OCI-LY7 (cell line): ENCODE data around the gene CPLX4. TPM values are rescaled to one million over a fixed set of nuclear protein-coding genes. Genes with fewer than 3 reads are reported as not detected.

Experiments used
- BruUV-seq: library from RNA; stranded (reverse); fragments of 400-500 nt; replicated peaks from 2 replicates; lab custom pipeline; 2021; lab: Mats Ljungman, UMichigan
- CTCF ChIA-PET: fragments of 300-600 bp; sonication (Branson Sonifier 250); formaldehyde crosslinking; loops from one replicate; lab custom pipeline; 2022; ENCODE audit warnings: antibody characterized with exemption; ENCODE audit not compliant: unreplicated experiment; lab: Charles Lee
- POLR2A ChIA-PET: fragments of 300-600 bp; sonication (Branson Sonifier 250); formaldehyde crosslinking; loops from one replicate; lab custom pipeline; 2022; ENCODE audit warnings: antibody characterized with exemption; lab: Charles Lee
- DNase-seq: peaks from one replicate; pipeline ENCODE4 v3.0.0-alpha.2; 2015; ENCODE audit warnings: low spot score
- H2AFZ ChIP-seq: fragments of 200-600 bp; sonication (generic), shearing (Covaris generic); 2 replicates; pipeline ENCODE4 v1.6.1; 2014; ENCODE audit warnings: mild to moderate bottlenecking, antibody characterized with exemption, low read length, moderate library complexity
- H3K27ac ChIP-seq: fragments of 200-600 bp; sonication (generic); 2 replicates; pipeline ENCODE4 v1.5.1; 2014; ENCODE audit warnings: mixed run types, low read depth, mild to moderate bottlenecking, moderate library complexity, low read length, inconsistent platforms; ENCODE audit not compliant: poor library complexity, severe bottlenecking
- H3K36me3 ChIP-seq: fragments of 200-600 bp; sonication (generic); 2 replicates; pipeline ENCODE4 v1.6.1; 2014; ENCODE audit warnings: mild to moderate bottlenecking, antibody characterized with exemption, low read length, moderate library complexity, mixed read lengths; ENCODE audit not compliant: insufficient read depth
- H3K4me1 ChIP-seq: fragments of 200-600 bp; sonication (generic); 2 replicates; pipeline ENCODE4 v1.5.1; 2014; ENCODE audit warnings: mild to moderate bottlenecking, low read length; ENCODE audit not compliant: insufficient read depth, poor library complexity, severe bottlenecking
- H3K4me2 ChIP-seq: fragments of 200-600 bp; sonication (generic); 2 replicates; pipeline ENCODE4 v1.6.1; 2014; ENCODE audit warnings: mild to moderate bottlenecking, low read length
- H3K4me3 ChIP-seq: fragments of 200-600 bp; sonication (generic); 2 replicates; pipeline ENCODE4 v1.5.1; 2014; ENCODE audit warnings: mild to moderate bottlenecking, low read depth, low read length; ENCODE audit not compliant: poor library complexity, severe bottlenecking
- H3K79me2 ChIP-seq: fragments of 200-600 bp; sonication (generic); 2 replicates; pipeline ENCODE4 v1.6.1; 2016; ENCODE audit warnings: low read depth, mild to moderate bottlenecking, low read length, moderate library complexity, mixed read lengths; ENCODE audit not compliant: insufficient read depth
- H3K9me2 ChIP-seq: fragments of 200-600 bp; sonication (generic); 2 replicates; pipeline ENCODE4 v1.6.1; 2016; ENCODE audit warnings: mild to moderate bottlenecking, low read length, mixed read lengths; ENCODE audit not compliant: insufficient read depth
- H3K9me3 ChIP-seq: fragments of 200-600 bp; sonication (generic); 2 replicates; pipeline ENCODE4 v1.6.1; 2014; ENCODE audit warnings: mild to moderate bottlenecking, mixed run types, low read length, mixed read lengths
- H4K20me1 ChIP-seq: fragments of 200-600 bp; sonication (generic); 2 replicates; pipeline ENCODE4 v1.6.1; 2014; ENCODE audit warnings: mild to moderate bottlenecking, antibody characterized with exemption, low read length, moderate library complexity, mixed read lengths; ENCODE audit not compliant: insufficient read depth
- EZH2phosphoT487 ChIP-seq: fragments of 200-600 bp; sonication (generic); IDR thresholded peaks from 2 replicates; pipeline ENCODE4 v1.6.1; 2018; ENCODE audit warnings: low read depth, borderline replicate concordance, mild to moderate bottlenecking, mixed run types, antibody characterized with exemption, low read length, moderate library complexity, mixed read lengths
- intact Hi-C: fragments of 100-400 bp; cut with micrococcal nuclease; formaldehyde crosslinking; loops from one replicate; pipeline ENCODE4 v1.10.0; 2022; ENCODE audit not compliant: unreplicated experiment
- total RNA-seq, 2 experiments: library from RNA; depleted of rRNA in 1 of 2; stranded (reverse); fragments of >200 nt in 1 of 2; shearing (Covaris generic) in 1 of 2; gene quantifications; 2 replicates each; pipeline ENCODE4 v1.2.3, GENCODE V29; 2014 to 2022
- TF ChIP-seq, protein P1 (sequence below): fragments of 200-600 bp; sonication (generic); conservative IDR thresholded peaks from 2 replicates; pipeline ENCODE4 v1.5.1; 2014; ENCODE audit warnings: mild to moderate bottlenecking, antibody characterized with exemption, low read length, moderate library complexity, mixed read lengths

The CPLX4 gene
- total RNA-seq, 2 experiments from 2014 or later: not detected

DNA sequence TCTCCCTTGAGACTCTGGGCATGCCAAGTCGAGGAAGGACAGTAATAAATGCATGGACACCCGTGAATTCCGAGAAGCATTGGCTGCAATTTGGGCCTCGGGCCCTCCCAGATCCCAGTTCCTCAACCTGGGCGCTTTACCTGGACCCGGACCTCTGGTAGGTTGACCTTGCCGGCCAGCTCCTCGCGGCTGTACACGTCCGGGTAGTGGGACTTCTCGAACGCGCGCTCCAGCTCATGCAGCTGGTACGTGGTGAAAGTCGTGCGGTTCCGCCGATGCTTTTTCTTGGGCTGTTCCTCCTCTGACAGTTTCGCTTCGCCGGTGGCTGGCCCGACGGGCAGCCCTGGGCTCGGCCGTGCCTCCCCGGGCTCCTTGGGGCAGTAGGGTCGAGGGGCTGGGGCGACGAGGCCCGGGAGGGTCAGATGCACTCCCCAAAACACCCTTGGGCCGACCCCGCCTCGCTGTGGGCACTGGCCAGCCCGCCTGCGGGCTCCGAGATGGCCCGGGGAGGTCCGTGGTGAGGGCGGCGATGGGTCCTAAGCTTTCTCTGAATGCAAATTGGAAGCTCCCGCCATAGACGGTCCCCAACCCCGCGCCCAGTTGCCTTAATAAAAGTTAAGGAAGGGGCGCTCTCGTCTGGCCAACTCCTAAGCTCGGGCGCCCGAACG is 46.1 kb downstream of the CPLX4 start:
- Histone ChIP-seq H2AFZ (no peak overlapping the region), H3K9me2 (no peaks in the 10 kb centered on the region), H3K79me2 (no peaks in the 10 kb centered on the region), H3K27ac (no peak overlapping the region), H3K36me3 (no peaks in the 10 kb centered on the region), H3K9me3 (no peaks in the 10 kb centered on the region), H3K4me3 (no peak overlapping the region), H3K4me2 (no peak overlapping the region), H4K20me1 (no peaks in the 10 kb centered on the region), H3K4me1 (no peaks in the 10 kb centered on the region)
- POLR2A ChIA-PET: no interaction called here
- no TSS peak for BruUV-seq
- no peak for DNase-seq
- intact Hi-C loops: no loop called here
- TF ChIP-seq, protein P1, sequence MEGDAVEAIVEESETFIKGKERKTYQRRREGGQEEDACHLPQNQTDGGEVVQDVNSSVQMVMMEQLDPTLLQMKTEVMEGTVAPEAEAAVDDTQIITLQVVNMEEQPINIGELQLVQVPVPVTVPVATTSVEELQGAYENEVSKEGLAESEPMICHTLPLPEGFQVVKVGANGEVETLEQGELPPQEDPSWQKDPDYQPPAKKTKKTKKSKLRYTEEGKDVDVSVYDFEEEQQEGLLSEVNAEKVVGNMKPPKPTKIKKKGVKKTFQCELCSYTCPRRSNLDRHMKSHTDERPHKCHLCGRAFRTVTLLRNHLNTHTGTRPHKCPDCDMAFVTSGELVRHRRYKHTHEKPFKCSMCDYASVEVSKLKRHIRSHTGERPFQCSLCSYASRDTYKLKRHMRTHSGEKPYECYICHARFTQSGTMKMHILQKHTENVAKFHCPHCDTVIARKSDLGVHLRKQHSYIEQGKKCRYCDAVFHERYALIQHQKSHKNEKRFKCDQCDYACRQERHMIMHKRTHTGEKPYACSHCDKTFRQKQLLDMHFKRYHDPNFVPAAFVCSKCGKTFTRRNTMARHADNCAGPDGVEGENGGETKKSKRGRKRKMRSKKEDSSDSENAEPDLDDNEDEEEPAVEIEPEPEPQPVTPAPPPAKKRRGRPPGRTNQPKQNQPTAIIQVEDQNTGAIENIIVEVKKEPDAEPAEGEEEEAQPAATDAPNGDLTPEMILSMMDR: no peak
- no peak for TF ChIP-seq EZH2phosphoT487
- CTCF ChIA-PET: no interaction called here

DNA sequence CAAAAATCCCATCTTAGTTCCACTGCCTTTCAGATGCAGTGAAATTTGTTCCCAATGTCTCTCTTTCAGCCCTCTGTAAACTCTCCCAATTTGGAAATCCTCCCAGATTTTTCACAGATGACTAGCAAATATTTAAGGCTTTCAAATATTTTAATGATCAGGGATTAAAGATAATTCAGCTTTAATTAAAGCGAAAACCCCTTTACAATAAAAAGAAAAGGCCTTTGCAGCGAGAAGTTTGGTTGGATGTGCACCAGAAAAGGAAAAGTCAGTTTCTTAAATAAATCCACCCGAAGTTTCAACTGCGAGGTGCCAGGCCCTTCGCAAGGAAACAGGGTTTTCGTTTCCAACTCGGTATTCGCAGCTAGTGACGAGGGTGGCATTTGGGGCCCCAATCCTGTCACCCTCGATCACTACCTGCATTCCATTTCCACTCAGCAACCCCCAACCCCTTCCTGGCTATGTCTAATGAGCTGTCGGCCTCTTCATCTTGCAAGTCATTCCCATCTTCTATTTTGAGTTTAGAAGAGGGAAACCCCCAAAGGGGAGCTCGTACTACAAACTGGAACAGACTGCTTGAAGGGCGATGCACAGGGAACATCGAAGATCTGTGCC is 46.7 kb downstream of the CPLX4 start:
- BruUV-seq: no TSS peak
- H4K20me1 ChIP-seq: no peaks in the 10 kb centered on the region
- intact Hi-C loops: no loop called here
- H3K4me1 ChIP-seq: no peaks in the 10 kb centered on the region
- ChIA-PET CTCF (no interaction called here), POLR2A (no interaction called here)
- H3K9me3 ChIP-seq: no peaks in the 10 kb centered on the region
- H3K4me3 ChIP-seq: no peak overlapping the region
- H3K27ac ChIP-seq: no peak overlapping the region
- no peaks in the 10 kb centered on the region for H3K36me3 ChIP-seq
- H3K4me2 ChIP-seq: no peak overlapping the region
- no peaks in the 10 kb centered on the region for H3K9me2 ChIP-seq
- H2AFZ ChIP-seq: no peak overlapping the region
- TF ChIP-seq, protein P1: no peak
- no peak for TF ChIP-seq EZH2phosphoT487
- H3K79me2 ChIP-seq: no peaks in the 10 kb centered on the region
- no peak for DNase-seq

DNA sequence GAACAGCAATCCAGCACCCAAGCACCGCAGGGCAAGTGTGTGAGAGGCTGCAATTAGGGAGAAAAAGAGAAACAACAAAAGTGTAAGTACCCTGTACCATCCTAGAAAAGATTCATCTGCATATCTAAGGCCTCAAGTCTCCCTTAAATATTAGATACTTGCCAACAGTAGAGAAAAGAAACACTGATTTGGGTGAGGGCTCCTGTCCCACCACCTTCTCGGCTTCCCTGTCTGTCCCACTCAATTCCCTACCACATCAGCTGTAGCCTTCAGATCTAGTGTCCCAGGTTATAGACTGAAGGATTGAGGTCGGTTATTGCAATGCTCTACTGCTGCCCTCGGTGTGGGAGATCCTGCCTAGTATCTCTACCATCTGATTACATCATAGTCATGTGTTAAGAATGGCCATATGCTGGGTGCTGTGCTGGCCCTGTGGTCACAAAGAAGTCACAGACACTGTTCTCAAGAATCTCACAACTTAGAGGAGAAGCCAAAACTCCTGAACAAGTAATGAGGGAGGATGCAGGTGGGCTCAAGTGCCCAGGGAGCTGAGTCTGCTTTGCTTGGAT is 47.7 kb downstream of the CPLX4 start:
- H3K4me1 ChIP-seq: no peaks in the 10 kb centered on the region
- ChIA-PET POLR2A (interaction anchor here (0.6 kb wide), 1 partner anchor 69 kb away, joined by 3 read pairs; no protein-coding TSS in a partner anchor), CTCF (no interaction called here)

More for the DNA sequence above, 47.7 kb downstream of the CPLX4 start:
- no peaks in the 10 kb centered on the region for H4K20me1 ChIP-seq
- TF ChIP-seq, protein P1: no peak
- no peak for TF ChIP-seq EZH2phosphoT487
- H3K27ac ChIP-seq: no peak overlapping the region
- intact Hi-C loops: no loop called here
- no peak overlapping the region for H2AFZ ChIP-seq
- no peaks in the 10 kb centered on the region for H3K9me2 ChIP-seq
- no peaks in the 10 kb centered on the region for H3K79me2 ChIP-seq
- H3K36me3 ChIP-seq: no peaks in the 10 kb centered on the region
- no TSS peak for BruUV-seq
- H3K4me3 ChIP-seq: no peak overlapping the region
- no peak for DNase-seq
- no peak overlapping the region for H3K4me2 ChIP-seq
- no peaks in the 10 kb centered on the region for H3K9me3 ChIP-seq
